GM18867 (cell line): ENCODE results near the gene PSD4.
A peak's percentile ranks its signal among the peaks of the same experiment; 100 is the strongest.

Experiments used
- ATAC-seq: cut with Tn5 transposase; IDR thresholded peaks from one replicate; pipeline ENCODE4 v1.9.1; 2021; ENCODE audit warnings: mild to moderate bottlenecking, moderate library complexity; ENCODE audit not compliant: unreplicated experiment

Gene PSD4

GRCh38 chr2:113183264-113183663, 9.5 kb downstream of the PSD4 start:
- ATAC-seq, result no peak

- no peak for ATAC-seq
These were observed 9.9 kb downstream of the PSD4 start for GRCh38 chr2:113183703-113184102.

GRCh38 chr2:113184531-113185230, 10.9 kb downstream of the PSD4 start:
- no peak for ATAC-seq

- ATAC-seq, result no peak
These were observed 12.1 kb downstream of the PSD4 start for GRCh38 chr2:113185664-113186432.

- ATAC-seq, result no peak
These were observed 12.6 kb downstream of the PSD4 start for GRCh38 chr2:113186433-113186796.

GRCh38 chr2:113187771-113188170, 14.0 kb downstream of the PSD4 start:
- no peak for ATAC-seq

GRCh38 chr2:113190871-113191270, 17.1 kb downstream of the PSD4 start:
- ATAC-seq, result no peak

- no peak for ATAC-seq
These were observed 18.8 kb downstream of the PSD4 start for GRCh38 chr2:113192459-113193100.

- ATAC-seq, result no peak
These were observed 22.2 kb downstream of the PSD4 start for GRCh38 chr2:113195923-113196501.

- ATAC-seq, result no peak
These were observed 23.1 kb downstream of the PSD4 start for GRCh38 chr2:113196839-113197238.

- ATAC-seq, result no peak
These were observed 23.7 kb downstream of the PSD4 start for GRCh38 chr2:113197347-113198047.

- no peak for ATAC-seq
These were observed 24.4 kb downstream of the PSD4 start for GRCh38 chr2:113198048-113198789.

- peak; percentile 75 for ATAC-seq
These were observed 25.2 kb downstream of the PSD4 start for GRCh38 chr2:113198790-113199612.

GRCh38 chr2:113200236-113200635, 26.5 kb downstream of the PSD4 start:
- ATAC-seq, result no peak

GRCh38 chr2:113200736-113201490, 27.1 kb downstream of the PSD4 start:
- ATAC-seq, result no peak

- no peak for ATAC-seq
These were observed 27.9 kb downstream of the PSD4 start for GRCh38 chr2:113201496-113202304.

- ATAC-seq, result no peak
These were observed 28.8 kb downstream of the PSD4 start for GRCh38 chr2:113202305-113203216.
